OCI-LY1 (cell line): ENCODE data around the gene CACNA2D1.

ENCODE experiments used
- CTCF ChIP-seq: fragments of 200-600 bp; sonication (generic), shearing (Covaris generic); IDR thresholded peaks from 2 replicates; pipeline ENCODE4 v1.5.1; 2017; ENCODE audit warnings: mild to moderate bottlenecking, antibody characterized with exemption, low read length, moderate library complexity, mixed read lengths
- EZH2 ChIP-seq: fragments of 200-600 bp; sonication (generic), shearing (Covaris generic); IDR thresholded peaks from 2 replicates; pipeline ENCODE4 v1.8.0; 2017; ENCODE audit warnings: borderline replicate concordance, mixed run types, mild to moderate bottlenecking, antibody characterized with exemption, low read length, moderate library complexity, mixed read lengths

- TF ChIP-seq CTCF = no peak
- TF ChIP-seq EZH2 = no peak
These were observed 49.7 kb downstream of the CACNA2D1 start for GRCh38 chr7:82393840-82394220.
